OCI-LY7 (cell line): ENCODE data around the gene SPPL3. TPM values are rescaled to one million over a fixed set of nuclear protein-coding genes. Genes with fewer than 3 reads are reported as not detected.

ENCODE experiments used
- BruUV-seq: library from RNA; stranded (reverse); fragments of 400-500 nt; replicated peaks from 2 replicates; lab custom pipeline; 2021; lab: Mats Ljungman, UMichigan
- CTCF ChIA-PET: fragments of 300-600 bp; sonication (Branson Sonifier 250); formaldehyde crosslinking; loops from one replicate; lab custom pipeline; 2022; ENCODE audit warnings: antibody characterized with exemption; ENCODE audit not compliant: unreplicated experiment; lab: Charles Lee
- POLR2A ChIA-PET: fragments of 300-600 bp; sonication (Branson Sonifier 250); formaldehyde crosslinking; loops from one replicate; lab custom pipeline; 2022; ENCODE audit warnings: antibody characterized with exemption; lab: Charles Lee
- DNase-seq: peaks from one replicate; pipeline ENCODE4 v3.0.0-alpha.2; 2015; ENCODE audit warnings: low spot score
- H2AFZ ChIP-seq: fragments of 200-600 bp; sonication (generic), shearing (Covaris generic); 2 replicates; pipeline ENCODE4 v1.6.1; 2014; ENCODE audit warnings: mild to moderate bottlenecking, antibody characterized with exemption, low read length, moderate library complexity
- H3K27ac ChIP-seq: fragments of 200-600 bp; sonication (generic); 2 replicates; pipeline ENCODE4 v1.5.1; 2014; ENCODE audit warnings: mixed run types, low read depth, mild to moderate bottlenecking, moderate library complexity, low read length, inconsistent platforms; ENCODE audit not compliant: poor library complexity, severe bottlenecking
- H3K36me3 ChIP-seq: fragments of 200-600 bp; sonication (generic); 2 replicates; pipeline ENCODE4 v1.6.1; 2014; ENCODE audit warnings: mild to moderate bottlenecking, antibody characterized with exemption, low read length, moderate library complexity, mixed read lengths; ENCODE audit not compliant: insufficient read depth
- H3K4me1 ChIP-seq: fragments of 200-600 bp; sonication (generic); 2 replicates; pipeline ENCODE4 v1.5.1; 2014; ENCODE audit warnings: mild to moderate bottlenecking, low read length; ENCODE audit not compliant: insufficient read depth, poor library complexity, severe bottlenecking
- H3K4me2 ChIP-seq: fragments of 200-600 bp; sonication (generic); 2 replicates; pipeline ENCODE4 v1.6.1; 2014; ENCODE audit warnings: mild to moderate bottlenecking, low read length
- H3K4me3 ChIP-seq: fragments of 200-600 bp; sonication (generic); 2 replicates; pipeline ENCODE4 v1.5.1; 2014; ENCODE audit warnings: mild to moderate bottlenecking, low read depth, low read length; ENCODE audit not compliant: poor library complexity, severe bottlenecking
- H3K79me2 ChIP-seq: fragments of 200-600 bp; sonication (generic); 2 replicates; pipeline ENCODE4 v1.6.1; 2016; ENCODE audit warnings: low read depth, mild to moderate bottlenecking, low read length, moderate library complexity, mixed read lengths; ENCODE audit not compliant: insufficient read depth
- H3K9me2 ChIP-seq: fragments of 200-600 bp; sonication (generic); 2 replicates; pipeline ENCODE4 v1.6.1; 2016; ENCODE audit warnings: mild to moderate bottlenecking, low read length, mixed read lengths; ENCODE audit not compliant: insufficient read depth
- H3K9me3 ChIP-seq: fragments of 200-600 bp; sonication (generic); 2 replicates; pipeline ENCODE4 v1.6.1; 2014; ENCODE audit warnings: mild to moderate bottlenecking, mixed run types, low read length, mixed read lengths
- H4K20me1 ChIP-seq: fragments of 200-600 bp; sonication (generic); 2 replicates; pipeline ENCODE4 v1.6.1; 2014; ENCODE audit warnings: mild to moderate bottlenecking, antibody characterized with exemption, low read length, moderate library complexity, mixed read lengths; ENCODE audit not compliant: insufficient read depth
- EZH2phosphoT487 ChIP-seq: fragments of 200-600 bp; sonication (generic); IDR thresholded peaks from 2 replicates; pipeline ENCODE4 v1.6.1; 2018; ENCODE audit warnings: low read depth, borderline replicate concordance, mild to moderate bottlenecking, mixed run types, antibody characterized with exemption, low read length, moderate library complexity, mixed read lengths
- intact Hi-C: fragments of 100-400 bp; cut with micrococcal nuclease; formaldehyde crosslinking; loops from one replicate; pipeline ENCODE4 v1.10.0; 2022; ENCODE audit not compliant: unreplicated experiment
- total RNA-seq, 2 experiments: library from RNA; depleted of rRNA in 1 of 2; stranded (reverse); fragments of >200 nt in 1 of 2; shearing (Covaris generic) in 1 of 2; gene quantifications; 2 replicates each; pipeline ENCODE4 v1.2.3, GENCODE V29; 2014 to 2022
- TF ChIP-seq, protein P1 (sequence below): fragments of 200-600 bp; sonication (generic); conservative IDR thresholded peaks from 2 replicates; pipeline ENCODE4 v1.5.1; 2014; ENCODE audit warnings: mild to moderate bottlenecking, antibody characterized with exemption, low read length, moderate library complexity, mixed read lengths

Gene SPPL3
- total RNA-seq, 2 experiments from 2014 or later: 8.6 to 36.6 TPM

DNA sequence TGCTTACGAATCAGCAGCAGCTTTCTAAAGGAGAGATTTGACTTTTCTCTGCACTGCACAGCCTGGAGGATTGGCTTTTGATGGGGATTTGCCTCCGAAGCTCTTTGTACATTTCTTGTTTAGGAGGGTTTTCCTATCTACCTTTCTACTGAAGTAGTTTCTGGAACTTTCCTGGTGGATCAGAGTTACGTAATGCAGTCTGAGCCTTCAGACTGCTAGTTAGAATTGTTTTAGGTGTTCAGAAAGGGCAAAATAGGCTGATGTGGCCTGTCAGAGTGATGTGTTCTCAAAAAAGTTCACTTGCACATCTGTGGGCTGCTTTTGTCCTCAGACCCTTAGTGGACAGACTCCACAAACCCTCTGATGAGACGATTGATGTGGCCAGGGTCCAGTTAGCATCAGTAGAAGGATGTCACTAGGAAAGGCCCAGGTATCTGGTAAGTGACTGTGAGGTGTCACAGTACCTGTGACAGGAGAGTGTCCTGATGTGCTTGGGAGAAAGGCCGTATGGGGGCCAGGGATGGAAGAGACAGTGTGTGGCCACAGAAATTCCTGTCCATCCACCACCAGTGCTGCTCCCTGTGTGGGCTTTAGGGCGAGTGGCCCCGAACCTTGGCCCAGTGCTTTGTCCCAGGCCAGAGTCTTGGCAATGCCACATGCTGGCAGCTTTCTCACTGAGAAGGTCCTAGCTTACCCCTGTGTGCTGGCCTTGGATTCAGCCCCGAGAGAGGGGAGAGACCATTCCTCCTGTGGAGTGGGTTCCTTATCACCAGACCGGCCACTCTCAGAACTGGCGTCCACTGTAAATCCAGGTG lies 183.0 kb downstream of the SPPL3 start:
- Histone ChIP-seq H3K27ac (no peak overlapping the region), H3K9me3 (no peaks in the 10 kb centered on the region), H2AFZ (no peak overlapping the region), H3K9me2 (no peaks in the 10 kb centered on the region), H3K4me3 (peak overlapping the region; percentile 11), H3K36me3 (peaks cover 72% of the 10 kb centered on the region), H4K20me1 (no peaks in the 10 kb centered on the region), H3K4me2 (peak overlapping the region; percentile 56), H3K79me2 (no peaks in the 10 kb centered on the region), H3K4me1 (peaks cover 36% of the 10 kb centered on the region)
- CTCF ChIA-PET: interaction anchor here (1.6 kb wide), 1 partner anchor 72 kb away, joined by 3 read pairs; no protein-coding TSS in a partner anchor
- intact Hi-C loops: loop anchor here (10.0 kb wide), 1 partner anchor 286 kb away; the partner anchor contains the start of gene COX6A1
- POLR2A ChIA-PET: interaction anchor here (0.5 kb wide), 1 partner anchor 426 kb away, joined by 6 read pairs; no protein-coding TSS in a partner anchor
- no TSS peak for BruUV-seq
- DNase-seq: no peak
- TF ChIP-seq EZH2phosphoT487: no peak
- TF ChIP-seq, protein P1, sequence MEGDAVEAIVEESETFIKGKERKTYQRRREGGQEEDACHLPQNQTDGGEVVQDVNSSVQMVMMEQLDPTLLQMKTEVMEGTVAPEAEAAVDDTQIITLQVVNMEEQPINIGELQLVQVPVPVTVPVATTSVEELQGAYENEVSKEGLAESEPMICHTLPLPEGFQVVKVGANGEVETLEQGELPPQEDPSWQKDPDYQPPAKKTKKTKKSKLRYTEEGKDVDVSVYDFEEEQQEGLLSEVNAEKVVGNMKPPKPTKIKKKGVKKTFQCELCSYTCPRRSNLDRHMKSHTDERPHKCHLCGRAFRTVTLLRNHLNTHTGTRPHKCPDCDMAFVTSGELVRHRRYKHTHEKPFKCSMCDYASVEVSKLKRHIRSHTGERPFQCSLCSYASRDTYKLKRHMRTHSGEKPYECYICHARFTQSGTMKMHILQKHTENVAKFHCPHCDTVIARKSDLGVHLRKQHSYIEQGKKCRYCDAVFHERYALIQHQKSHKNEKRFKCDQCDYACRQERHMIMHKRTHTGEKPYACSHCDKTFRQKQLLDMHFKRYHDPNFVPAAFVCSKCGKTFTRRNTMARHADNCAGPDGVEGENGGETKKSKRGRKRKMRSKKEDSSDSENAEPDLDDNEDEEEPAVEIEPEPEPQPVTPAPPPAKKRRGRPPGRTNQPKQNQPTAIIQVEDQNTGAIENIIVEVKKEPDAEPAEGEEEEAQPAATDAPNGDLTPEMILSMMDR: no peak

DNA sequence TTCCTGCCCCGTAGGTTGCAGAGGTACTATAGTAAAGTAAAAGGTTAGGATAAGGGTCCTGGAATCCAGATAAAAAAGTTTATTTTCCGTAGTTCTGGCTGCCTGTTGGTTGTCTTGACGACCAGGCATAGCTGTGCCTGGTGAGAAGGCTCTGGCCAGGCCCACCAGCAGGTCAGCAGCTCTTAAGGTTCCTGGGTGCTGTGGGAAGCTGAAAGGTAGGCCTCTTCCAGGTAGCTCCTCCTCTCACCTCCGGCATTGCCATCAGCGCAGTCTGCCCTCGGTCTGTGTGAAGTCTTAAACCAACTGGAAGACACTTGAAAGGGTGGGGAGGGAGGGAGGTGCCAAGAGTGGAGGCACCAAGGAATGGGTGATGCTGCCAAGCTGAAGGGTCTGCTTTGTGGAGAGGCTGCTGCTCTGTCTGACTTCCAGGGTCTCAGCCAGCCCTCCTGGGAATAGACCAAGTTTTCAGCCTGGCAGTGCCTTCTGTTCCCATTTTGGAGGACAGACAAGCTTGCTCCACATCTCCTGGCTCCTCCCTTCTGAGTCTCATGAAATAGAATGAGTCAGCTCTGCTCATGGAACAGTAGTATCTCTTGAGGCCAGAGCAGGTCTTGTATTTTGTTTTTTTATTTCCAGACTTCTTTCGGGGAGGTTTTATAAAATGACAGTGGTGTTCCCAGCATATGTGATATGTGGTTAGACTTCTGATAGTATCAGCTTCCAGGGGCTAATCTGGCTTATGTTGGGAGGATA lies 183.7 kb downstream of the SPPL3 start:
- Histone ChIP-seq H3K4me3 (no peak overlapping the region), H3K9me3 (no peaks in the 10 kb centered on the region), H3K9me2 (no peaks in the 10 kb centered on the region), H3K4me1 (peaks cover 31% of the 10 kb centered on the region), H4K20me1 (no peaks in the 10 kb centered on the region), H2AFZ (no peak overlapping the region), H3K36me3 (peaks cover 79% of the 10 kb centered on the region), H3K79me2 (no peaks in the 10 kb centered on the region), H3K4me2 (no peak overlapping the region), H3K27ac (no peak overlapping the region)
- CTCF ChIA-PET: no interaction called here
- intact Hi-C loops: loop anchor here (10.0 kb wide), 1 partner anchor 286 kb away; the partner anchor contains the start of gene COX6A1
- TF ChIP-seq EZH2phosphoT487: no peak
- TF ChIP-seq, protein P1: no peak
- BruUV-seq: no TSS peak
- DNase-seq: no peak
- POLR2A ChIA-PET: no interaction called here
